ENCODE results near the gene LY6G5B.

GRCh38 chr6:31622684-31623091 is 47.1 kb upstream of the LY6G5B start:
- TF ChIP-seq CTCF (IDR thresholded peaks at IDR 0.05; ENCODE audit: borderline replicate concordance, extremely low read depth, low read length, poor library complexity, severe bottlenecking) (no peak), EZH2 (IDR thresholded peaks at IDR 0.05; ENCODE audit: borderline replicate concordance, low read depth, low read length, severe bottlenecking) (no peak)

Measured in DND-41 (cell line).